IPS-18c (cell line): ENCODE measurements around the gene PALLD.

ENCODE experiments used
- H3K4me3 ChIP-seq: 2 replicates; pipeline ENCODE4 v1.7.0; 2013; ENCODE audit warnings: low read depth, mild to moderate bottlenecking, low read length, moderate library complexity; ENCODE audit not compliant: insufficient read depth
- H3K9me3 ChIP-seq: one replicate; pipeline ENCODE4 v1.6.1; 2013; ENCODE audit warnings: mild to moderate bottlenecking, low read length, moderate library complexity; ENCODE audit not compliant: control insufficient read depth, insufficient read depth

PALLD gene

DNA sequence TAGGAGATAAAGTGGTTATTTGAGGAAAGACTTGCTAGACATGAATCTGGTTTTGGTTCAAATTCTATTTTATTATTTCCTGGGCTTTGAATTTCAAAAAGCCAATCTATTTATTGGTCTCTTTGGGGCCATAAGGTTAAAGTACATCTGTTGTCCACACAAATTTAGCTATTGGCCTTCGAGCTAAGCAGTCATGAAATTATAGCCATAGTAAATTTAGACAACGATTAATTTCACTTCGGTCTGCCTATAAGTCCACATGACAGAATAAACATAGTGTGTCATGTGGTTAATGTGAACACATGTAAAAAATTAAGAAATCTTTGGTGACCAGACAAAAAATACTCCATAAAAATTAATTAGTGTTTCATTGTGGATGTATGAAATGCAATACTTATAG, 161.9 kb downstream of the PALLD start:
- no peak overlapping the region for H3K4me3 ChIP-seq

DNA sequence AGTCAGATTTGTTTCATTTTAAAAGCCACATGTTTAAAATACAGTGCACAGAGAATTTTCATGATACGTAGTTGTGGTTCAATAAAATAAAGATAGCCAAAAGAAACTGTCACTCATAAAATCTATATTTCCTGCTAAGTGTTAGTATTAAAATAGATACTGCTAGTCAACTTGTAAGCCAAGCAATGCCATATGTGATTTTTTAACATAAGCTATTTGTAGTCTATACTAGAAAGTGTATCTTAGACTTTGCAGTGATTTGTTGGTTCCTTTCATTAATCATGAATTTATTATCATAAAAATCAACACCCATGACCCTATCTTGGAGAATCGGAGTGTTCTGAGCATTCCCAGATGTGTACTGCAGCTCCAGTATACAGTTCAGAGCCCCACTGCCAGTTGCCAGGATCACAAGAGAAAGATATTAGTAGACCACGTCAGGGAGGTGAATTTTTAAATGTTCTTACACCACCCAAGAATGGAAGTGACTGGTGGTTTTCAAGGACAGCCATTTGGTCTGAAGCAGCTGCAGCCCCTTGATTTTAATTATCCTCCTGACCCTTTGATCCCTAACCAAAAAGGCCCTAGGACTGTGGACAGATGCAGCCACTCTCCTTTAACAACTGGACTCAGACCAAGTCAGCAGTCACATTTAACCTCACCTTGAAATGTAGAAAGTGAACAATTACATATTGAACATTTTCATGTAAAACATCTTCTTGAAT, 163.1 kb downstream of the PALLD start:
- no peak overlapping the region for H3K4me3 ChIP-seq
- no peaks in the 10 kb centered on the region for H3K9me3 ChIP-seq

More for the DNA sequence above, 161.9 kb downstream of the PALLD start:
- H3K9me3 ChIP-seq, result no peaks in the 10 kb centered on the region

DNA sequence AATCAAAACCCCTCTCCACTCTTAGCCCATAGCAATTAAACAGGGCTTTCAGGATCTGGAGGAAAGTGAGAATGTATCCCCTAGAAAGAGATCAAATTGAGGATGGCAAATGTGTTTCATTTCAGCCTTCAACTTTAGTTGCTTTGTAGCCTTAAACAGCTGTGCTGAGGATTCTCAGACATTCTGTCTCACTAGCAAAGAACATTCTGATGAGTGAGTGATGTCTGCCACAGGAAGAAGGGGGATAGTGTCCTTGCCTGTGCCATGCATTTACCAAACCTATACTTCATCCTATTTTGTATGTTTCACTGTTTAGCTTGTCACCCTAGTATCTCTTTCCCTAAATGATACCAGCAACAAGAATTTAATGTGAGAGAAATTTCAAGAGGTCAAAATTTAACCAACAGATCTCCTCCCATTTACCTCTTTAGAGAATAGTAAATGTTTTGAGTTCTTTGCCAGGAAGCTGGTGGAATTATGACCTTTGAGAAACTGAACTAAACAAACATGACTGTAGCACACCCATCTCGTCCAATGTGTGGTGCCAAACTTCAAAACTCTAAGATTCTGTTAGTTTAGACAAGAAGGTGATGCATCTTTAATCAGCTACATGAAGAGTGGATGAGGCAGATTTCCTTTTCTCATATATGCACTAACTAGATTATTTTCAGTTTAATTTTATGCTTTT, 165.6 kb downstream of the PALLD start:
- H3K4me3 ChIP-seq, result no peak overlapping the region

DNA sequence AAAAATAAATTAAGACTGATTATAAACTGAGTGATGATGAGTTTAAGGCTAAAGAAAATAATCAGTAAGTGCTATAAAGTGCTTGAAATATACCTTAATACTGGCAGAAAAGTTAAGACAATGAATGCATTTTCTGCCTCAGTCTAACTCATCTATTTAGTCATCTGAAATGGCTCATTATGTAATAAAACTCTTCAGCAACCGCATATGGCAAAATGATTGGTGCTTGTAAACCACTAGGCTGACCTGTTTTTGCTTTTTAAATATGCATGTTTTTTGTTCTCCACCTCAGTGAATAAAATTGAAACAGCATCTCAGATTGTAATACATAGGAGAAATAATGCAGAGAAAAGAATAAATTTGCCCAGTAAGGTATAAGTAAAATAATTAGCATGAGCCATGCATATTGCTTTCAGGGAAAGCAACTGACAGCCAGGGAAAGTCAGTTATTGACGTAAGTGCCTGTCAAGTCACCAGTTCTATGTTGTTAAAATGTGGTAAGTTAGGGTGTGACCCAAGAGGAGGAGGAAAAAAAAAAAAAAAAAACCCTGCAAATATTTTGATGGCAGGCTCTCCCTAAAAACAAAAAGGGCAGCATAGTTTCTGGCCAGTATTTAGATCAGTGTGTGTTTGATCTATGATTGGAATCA, 167.5 kb downstream of the PALLD start:
- no peak overlapping the region for H3K4me3 ChIP-seq
- H3K9me3 ChIP-seq, result no peaks in the 10 kb centered on the region

More for the DNA sequence above, 165.6 kb downstream of the PALLD start:
- no peaks in the 10 kb centered on the region for H3K9me3 ChIP-seq

DNA sequence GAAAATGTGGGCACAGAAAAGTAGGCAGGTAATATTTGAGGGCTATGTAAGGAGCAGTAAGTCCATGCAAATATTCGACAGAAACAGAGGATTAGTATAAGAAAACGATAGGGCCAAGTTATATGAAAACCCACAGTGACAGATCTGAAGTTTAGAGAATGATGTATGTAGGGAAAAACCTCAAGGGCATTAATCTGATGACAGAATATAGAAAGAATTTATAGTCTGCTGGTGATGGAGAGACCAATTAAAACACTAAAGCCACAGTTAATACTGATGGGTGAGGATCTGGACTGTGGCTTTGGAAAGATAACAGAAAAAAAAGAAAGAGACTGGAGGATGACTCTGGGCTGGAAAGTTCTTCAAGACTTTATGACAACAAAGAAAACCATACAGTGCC, 169.7 kb downstream of the PALLD start:
- Histone ChIP-seq H3K4me3 (no peak overlapping the region), H3K9me3 (no peaks in the 10 kb centered on the region)

DNA sequence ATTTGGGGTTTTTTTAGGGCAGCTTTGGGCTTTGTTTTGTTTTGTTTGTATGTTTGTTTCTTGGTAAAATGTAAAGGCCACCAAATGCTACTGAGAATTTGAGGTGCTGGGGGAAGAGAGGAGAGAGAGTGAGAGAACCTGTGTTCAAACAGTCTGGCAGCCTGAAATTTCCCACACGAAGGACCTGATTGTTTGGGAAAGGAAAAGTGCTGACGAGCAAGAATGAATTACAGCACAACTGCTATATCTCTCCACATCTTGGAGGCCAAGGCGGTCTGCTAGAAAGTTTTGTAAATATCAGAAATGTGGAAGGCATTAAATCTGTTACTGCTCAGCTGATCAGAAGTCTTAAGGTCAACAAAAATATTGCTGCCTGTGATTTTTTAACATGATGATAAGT, 170.5 kb downstream of the PALLD start:
- H3K4me3 ChIP-seq, result no peak overlapping the region
- no peaks in the 10 kb centered on the region for H3K9me3 ChIP-seq

DNA sequence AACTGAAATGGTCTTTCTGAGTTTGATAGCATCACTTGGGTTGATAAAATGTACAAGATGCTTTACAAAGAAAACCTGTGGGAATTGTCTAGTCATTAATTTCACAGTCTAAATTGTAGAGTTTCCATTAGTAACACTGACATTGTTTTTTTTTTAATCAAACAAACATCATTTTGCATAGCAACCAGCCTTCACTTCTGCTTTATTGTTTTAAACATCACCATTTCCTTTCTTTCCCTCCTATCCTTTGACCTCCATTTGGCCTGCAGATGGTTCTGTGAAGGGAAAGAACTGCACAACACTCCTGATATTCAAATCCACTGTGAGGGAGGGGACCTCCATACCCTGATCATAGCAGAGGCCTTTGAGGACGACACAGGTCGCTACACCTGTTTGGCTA, 171.1 kb downstream of the PALLD start:
- Histone ChIP-seq H3K9me3 (no peaks in the 10 kb centered on the region), H3K4me3 (no peak overlapping the region)

DNA sequence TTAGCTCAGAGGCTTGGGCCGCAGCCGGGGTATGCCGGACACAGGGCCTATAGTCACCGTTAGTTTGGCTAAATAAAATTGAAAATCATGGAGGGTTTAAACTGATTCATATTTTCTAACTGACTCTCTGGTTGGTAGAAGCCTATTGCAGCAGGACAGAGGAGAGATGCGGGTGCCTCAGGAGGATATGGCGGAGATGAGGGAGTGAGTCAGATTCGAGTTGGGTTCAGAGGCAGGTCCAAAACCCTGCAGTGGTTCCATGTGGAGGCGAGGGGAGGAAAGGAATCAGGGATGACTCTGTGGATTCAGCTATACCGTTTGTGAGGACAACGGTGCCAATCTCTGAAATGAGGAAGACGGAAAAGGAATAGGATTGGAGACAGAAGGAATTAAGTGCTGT, 176.6 kb downstream of the PALLD start:
- no peak overlapping the region for H3K4me3 ChIP-seq
- H3K9me3 ChIP-seq, result no peaks in the 10 kb centered on the region

DNA sequence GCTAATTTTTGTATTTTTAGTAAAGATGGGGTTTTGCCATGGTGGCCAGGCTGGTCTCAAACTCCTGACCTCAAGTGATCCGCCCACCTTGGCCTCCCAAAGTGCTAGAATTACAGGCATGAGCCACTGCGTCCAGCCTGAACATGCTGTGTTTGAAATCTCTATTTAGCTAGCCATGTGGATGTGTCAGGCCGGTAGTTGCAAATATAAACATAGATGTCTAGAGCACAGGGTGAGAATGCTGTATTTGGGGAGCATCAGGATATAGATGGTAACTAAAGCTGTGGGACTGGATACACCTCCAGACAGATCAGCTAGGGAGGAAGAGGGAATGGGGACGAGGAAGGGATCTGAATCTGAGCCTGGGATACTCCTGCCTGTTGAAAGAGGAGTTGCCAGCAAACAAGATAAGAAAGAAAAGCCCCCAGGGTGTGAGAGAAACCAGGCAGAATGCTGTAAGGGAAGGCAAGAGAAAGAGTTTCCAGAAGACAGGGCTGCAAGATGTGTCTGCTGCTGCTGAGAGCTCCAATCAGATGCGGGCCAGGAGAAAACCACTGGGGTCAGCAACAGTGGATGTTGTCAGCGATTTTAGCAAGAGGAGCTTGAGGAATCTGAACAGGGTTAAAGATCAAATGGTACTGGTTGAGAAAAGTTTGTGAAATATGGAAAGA, 177.4 kb downstream of the PALLD start:
- Histone ChIP-seq H3K4me3 (no peak overlapping the region), H3K9me3 (no peaks in the 10 kb centered on the region)

DNA sequence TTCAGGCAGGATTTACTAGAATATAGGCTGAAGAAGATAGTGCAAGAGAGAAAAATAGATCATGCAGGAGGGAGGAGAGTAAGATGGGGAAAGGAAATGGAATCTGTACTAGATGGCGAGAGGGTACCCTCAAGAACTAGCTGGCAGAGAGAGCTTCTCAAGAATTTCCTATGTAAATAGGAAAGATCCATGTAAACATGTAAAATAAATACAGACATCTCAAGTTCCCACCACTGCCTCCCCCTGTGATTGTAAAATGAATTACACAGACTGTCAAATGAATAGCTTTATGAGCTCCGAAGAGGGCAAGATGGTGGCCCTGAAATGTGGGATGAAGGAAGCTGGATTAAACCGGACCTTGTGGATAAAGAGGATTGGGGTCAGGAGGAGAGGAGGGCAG, 178.0 kb downstream of the PALLD start:
- H3K4me3 ChIP-seq, result no peak overlapping the region
- H3K9me3 ChIP-seq, result no peaks in the 10 kb centered on the region

DNA sequence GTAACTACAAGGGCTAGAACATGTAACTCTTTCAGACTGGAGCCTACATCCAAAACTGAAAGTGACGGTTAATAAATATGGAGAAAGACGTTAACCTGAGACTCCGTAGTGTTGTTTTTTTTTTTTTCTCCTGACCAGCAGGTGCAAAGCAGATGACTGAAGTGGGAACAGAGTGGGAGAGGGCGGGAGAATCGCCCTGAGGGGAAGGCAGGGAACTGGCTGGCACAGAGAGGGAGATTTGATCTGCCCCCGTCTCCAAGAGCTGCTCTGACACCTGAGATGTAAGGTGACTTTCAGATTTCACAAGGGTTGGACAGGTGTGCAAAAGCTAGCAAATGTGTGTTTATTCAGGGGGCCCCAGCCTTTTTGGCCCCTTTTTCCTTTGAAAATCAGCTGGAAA, 180.2 kb downstream of the PALLD start:
- H3K9me3 ChIP-seq, result no peaks in the 10 kb centered on the region

DNA sequence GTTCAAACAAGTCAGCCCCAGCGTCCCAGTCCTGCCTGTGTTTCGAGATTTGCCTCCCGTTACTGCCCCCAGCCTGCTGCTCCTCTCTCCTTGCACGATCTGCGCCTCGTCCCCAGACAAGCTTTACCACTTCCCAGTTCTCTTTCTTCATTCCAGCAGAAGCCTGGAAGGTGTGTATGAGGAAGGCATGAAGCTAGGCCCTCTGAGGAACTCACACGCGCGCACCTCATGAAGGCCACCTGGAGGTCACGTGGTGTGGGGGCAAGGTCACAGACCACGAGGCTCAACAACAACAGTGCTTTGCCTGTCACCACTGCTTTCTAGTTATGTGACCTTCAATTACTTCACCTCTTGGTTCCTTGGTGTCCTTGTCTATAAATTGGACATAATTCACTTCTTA, 181.0 kb downstream of the PALLD start:
- H3K4me3 ChIP-seq, result no peak overlapping the region
- no peaks in the 10 kb centered on the region for H3K9me3 ChIP-seq

More for the DNA sequence above, 180.2 kb downstream of the PALLD start:
- no peak overlapping the region for H3K4me3 ChIP-seq

DNA sequence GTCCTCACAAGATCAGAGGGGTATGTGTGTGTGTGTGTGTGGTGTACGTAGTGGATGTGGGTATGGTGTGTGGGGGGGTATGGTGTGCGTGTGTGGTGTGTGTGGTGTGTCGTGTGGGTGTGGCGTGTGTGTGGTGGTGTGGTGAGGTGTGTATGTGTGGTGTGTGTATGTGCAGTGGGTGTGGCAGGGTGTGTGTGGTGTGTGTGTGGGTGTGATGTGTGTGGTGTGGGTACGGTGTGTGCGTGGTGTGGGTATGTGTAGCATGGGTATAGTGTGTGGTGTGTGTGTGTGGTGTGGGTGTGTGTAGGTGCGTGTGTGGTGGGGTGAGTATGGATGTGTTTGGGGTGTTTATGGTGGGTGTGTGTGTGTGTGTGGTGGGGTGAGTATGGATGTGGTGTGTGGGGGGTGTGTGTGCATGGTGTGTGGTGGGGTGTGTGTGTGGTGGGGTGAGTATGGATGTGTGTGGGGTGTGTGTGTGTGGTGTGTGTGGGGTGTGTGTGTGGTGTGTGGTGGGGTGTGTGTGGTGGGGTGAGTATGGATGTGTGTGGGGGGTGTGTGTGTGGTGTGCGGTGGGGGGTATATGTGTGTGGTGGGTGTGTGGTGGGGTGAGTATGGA, 182.0 kb downstream of the PALLD start:
- no peaks in the 10 kb centered on the region for H3K9me3 ChIP-seq
- H3K4me3 ChIP-seq, result no peak overlapping the region

DNA sequence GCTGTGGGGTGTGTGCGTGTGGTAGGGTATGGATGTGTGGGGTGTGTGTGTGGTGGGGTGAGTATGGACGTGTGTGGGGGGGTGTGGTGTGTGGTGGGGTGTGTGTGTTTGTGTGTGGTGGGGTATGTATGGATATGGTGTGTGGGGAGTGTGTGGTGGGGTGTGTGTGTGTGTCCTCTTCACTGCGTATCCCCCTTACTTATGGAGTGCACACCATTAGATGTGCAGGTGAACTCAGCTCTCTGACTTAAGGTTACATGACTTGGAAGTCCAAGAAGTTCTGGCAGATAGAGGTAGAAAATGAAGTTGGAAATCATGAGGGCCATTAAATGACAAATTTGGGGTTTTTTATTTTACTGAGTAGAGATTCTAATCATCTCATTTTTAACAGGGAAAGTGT, 182.5 kb downstream of the PALLD start:
- Histone ChIP-seq H3K4me3 (no peak overlapping the region), H3K9me3 (no peaks in the 10 kb centered on the region)

DNA sequence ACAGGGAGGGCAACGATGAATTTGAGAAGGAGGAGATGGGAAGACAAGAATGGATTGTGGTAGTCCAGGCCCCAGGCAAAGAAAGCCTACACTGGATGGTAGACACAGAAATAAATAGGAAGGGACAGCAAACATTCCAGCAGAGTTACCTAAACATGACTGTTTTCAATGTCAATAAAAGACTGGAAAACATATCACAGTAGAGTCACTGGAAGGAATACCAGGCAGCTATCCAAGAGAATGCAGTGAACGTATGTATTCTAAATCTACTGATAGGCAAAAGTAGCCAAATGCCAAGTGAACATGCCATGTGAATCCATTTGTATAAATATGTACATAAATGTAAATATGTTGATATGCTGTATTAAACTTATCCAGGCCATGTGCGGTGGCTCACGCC, 183.0 kb downstream of the PALLD start:
- no peaks in the 10 kb centered on the region for H3K9me3 ChIP-seq
- no peak overlapping the region for H3K4me3 ChIP-seq

DNA sequence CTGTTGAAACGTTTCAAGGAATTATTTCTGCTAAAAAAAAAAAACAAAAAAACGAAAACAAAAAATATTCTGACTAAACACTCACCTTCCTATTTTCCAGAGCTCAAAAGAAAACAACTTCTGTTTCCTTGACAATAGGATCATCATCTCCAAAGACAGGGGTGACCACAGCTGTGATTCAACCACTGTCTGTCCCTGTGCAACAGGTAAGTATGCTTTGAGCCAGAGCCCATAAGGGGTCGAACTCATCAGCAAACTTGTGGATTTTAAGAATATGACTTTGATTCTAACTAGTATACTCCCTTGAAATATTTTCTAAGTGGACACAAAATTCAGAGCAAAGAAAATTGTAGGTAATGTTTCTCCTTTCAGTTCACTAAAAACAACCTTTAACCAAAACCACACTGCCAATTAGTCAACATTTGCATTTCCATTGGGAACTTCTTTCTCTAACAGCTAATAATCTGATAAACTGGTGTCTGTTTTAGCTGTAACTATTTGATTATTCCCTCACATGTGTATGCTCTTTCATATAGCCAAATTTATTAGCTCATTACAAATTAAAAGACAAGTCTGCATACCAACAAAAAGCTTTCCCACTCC, 186.1 kb downstream of the PALLD start:
- no peak overlapping the region for H3K4me3 ChIP-seq
- no peaks in the 10 kb centered on the region for H3K9me3 ChIP-seq

DNA sequence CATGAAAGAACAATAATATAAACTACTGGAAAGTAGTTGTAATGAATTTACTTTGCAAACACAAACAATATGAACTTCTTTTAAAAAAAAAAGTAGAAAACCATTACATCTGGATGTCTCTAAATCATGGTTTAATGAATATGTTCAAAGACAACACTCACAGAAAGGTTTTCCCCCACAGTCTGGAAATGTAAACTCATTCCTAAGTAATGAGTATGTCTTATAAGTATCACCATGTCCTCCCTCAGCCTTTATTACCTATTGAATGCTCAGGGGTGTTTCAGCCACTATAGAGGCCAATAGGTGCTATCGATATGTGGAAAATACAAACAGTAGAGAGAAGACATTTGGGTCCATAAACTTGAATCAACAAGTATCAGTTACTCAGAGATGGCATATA, 186.7 kb downstream of the PALLD start:
- Histone ChIP-seq H3K4me3 (no peak overlapping the region), H3K9me3 (no peaks in the 10 kb centered on the region)
